Measurements from ENCODE around the gene USP25. TPM values are rescaled to one million over a fixed set of nuclear protein-coding genes. Genes with fewer than 3 reads are reported as not detected.

Gene USP25
- total RNA-seq (2022; extraction: Qiagen RNA extraction; ENCODE audit: low read depth): 11.2 to 14.5 TPM (median 12.9 TPM) in 5 replicates

GRCh38 chr21:15729674-15730483, at the start of gene USP25:
TSS of gene USP25 (plus strand) at chr21:15729982. CDS start at chr21:15730394, 412 bp downstream.

